ENCODE results near the gene MAP2K5.

The MAP2K5 gene

DNA sequence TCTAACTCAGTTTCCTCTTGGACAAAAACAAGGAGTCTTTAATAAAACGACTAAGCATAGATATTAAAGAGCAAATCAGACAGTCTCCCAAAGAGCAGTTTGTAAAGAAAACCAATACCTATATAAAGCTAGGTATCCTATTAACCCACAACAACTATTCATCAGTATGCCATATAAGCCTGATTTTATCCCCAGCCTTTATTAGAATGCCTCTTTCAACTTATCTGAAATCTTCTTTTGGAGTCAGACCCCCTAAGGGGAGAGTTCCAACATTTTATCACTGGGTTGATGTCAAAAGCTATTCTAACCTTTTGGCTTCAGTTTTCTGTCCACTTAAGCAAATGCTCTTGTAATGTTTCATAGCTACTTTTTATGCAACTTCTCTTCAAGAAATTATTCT, 17.8 kb downstream of the MAP2K5 start:
- DNase-seq: no peak

DNA sequence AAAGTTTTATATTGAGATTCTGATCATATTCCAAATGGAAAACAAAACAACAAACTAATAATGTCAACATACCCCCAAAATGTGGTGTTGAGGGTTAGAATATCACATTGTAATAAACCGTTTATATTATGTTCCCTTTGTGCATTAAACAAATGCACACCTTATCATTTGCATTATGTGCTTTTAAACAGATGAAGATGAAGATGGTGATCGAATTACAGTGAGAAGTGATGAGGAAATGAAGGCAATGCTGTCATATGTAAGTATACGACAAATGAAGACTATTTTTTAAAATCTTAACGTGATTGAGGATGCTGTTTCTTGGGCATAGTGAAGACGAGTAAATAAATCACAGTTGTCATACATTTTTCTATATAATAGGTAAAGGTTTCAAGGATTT, 20.6 kb downstream of the MAP2K5 start:
- DNase-seq: no peak

DNA sequence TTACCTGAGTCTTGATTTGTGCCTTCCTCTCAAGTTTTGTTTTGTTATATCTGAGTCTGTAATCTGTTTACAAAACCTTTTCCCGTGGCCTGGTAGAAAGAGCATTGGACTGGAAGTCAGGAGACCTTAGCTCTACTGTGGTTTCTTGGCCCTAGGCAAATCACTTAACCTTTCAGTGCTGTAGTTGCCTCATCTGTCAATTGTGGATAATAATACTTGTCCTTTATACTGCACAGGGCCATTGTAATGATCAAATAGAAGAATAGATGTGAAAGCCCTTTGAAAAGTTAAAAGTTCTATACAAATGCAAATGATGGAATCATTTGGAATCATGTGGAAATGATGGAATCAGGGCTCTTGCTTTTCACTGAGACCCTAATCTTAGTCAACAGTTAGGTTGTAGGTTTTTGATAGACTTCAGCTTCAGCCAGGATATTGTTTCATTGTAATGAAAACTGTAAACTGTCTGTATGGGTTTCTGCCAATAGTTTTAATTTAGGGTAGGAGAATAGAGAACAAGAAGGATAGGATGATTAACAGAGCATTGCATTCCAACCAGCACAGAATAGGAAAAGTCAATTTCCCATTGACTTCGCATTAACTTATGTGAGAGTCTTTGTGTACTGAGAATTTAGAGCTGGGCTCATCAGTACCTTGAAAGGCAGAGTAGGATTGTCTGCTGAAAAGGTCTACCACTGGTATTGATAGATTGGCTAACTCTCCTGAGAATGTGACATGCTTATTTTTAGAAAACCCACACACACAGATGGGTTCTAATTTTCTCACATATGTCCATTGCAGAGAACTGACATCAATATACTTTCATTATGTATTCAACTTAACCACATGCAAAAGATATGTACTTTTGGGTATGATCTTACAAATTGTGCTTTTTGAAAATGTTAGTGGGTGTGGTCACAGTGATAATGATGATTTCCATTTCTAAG, 21.8 kb downstream of the MAP2K5 start:
- DNase-seq: no peak

DNA sequence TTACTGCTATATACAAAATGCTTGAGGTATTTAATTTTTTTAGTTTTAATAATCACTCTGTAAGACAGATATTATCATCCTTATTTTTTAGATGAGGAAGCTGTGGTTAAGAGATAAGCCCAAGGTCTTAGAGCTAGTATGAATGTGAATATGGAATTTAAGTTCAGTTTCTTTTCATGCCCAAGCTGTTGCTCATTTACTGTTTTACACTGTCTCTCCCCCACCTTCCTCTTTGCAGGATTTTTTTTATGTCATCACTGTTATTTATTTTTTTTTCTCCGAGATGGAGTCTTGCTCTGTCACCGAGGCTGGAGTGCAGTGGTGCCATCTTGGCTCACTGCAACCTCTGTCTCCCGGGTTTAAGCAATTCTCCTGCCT, 22.5 kb downstream of the MAP2K5 start:
- no peak for DNase-seq

DNA sequence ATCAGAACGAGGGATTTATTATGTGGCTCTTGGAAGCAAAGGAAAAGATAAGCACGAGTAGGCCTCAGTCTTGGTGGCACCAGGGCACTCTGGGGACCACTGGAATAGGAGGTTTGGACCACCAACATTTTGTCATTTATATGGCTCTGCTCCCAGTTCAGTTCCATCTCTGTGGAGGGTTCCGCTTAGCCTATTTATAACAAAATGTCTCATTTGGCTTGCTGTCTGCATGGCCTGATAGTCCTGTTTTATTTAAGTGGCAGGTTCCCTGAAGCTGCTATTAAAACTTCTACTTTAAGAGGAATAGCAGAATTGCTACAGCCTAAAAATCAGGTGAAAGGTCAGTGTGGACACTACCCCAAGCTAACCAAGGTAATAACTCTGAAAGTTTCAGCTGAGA, 27.2 kb downstream of the MAP2K5 start:
- no peak for DNase-seq

DNA sequence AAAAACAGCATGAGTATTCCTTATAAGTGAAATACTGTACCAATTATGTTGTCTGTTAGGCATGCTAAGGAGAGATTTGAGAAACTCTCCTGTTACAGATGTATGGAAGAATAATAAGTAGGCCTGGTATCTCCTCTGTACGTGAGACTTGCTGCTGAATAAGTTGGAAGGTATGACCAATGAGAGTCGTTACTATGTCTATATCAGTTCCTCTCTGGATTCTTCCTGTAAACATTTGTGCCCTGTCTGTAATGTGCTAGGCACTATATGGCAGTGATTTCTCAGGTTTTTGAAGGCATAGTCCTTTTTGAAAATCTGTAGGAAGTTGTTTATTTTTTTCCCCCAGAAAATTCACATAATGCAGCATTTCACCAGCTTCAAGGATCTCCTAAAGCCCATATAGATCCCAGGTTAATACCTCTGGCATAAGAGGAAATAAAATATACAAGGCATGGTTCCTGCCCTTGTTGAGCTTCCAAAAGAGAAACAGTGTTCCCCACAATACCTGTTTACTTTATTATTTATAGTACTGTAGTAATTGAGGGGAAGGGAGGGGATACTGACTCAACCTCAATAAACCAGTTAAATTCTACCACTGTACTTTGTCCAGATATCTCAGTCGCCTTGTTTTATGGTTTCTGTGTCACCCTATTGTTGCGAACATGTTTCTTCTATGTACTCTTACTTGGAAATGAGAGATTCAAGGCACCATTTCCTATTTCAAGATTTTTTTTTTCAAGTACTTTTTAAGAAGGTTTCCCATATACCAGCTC, 28.6 kb downstream of the MAP2K5 start:
- DNase-seq: no peak

DNA sequence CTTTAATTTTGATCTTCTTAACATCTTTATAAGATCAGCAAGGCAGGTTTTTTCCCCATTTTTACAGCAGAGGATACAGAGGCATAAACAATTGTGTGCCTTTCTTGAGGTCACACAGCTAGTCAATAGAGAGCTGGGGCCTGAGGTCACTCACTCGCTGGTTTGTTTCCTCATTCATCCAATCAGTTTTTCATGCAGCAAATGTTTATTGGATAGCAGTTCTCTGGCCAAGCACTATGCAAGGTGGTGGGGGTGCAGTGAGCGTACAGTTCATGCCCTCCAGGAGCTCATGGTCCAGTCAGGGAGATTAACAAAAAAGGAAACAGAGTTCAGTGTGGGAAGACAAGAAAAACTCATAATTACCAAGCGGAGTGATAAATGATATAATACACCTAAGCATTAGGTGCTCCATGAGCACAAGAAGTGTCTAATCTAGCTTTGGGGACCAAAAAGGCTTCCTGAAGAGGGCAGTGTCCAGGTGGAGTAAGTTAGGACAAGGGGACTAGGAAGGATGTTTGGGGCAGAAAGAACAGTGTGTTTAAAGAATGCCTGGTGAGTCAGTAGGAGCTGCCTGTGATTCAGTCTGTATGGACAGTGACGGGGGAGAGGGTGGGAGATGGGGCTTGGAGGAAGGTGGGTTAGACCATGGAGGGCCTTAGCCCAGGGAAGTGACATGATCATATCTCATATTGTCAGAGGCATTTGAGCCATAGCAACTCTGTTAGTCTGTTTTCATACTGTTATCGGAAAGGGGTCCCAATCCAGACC, 29.3 kb downstream of the MAP2K5 start:
- no peak for DNase-seq

DNA sequence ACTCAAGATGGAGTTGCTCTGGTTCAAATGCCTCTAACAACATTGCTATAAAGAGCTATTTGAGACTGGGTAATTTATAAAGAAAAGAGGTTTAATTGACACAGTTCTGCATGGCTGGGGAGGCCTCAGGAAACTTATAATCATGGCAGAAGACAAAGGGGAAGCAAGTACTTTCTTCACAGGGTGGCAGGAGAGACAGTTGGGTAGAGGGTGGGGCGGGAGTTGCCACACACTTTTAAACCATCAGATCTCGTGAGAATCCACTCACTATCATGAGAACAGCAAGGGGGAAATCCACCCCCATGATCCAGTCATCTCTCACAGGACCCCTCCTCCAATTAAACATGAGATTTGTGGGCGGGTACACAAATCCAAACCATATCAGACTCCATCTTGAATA, 30.7 kb downstream of the MAP2K5 start:
- DNase-seq: no peak

DNA sequence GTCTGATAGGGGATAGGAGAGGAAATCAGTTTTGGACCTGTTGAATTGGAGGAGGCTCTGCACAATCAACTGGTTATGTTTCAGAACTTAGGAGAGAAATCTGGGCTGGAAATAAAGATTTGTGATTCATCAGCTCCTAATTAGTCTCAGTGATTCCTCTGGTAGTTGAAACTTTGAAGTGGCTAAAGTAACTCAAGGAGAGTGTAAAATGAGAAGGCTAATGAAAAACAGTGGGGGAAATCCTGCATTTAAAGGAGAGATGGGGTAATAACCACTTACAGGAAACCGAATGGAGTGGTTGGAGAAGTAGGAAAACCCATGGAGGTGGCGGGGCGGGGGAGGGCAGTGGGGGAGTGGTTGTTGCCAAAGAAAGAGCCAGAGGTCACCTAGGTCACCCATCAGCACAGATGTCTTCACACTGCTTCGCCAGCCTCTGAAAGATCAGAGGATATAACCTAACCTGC, 32.6 kb downstream of the MAP2K5 start:
- DNase-seq: no peak

DNA sequence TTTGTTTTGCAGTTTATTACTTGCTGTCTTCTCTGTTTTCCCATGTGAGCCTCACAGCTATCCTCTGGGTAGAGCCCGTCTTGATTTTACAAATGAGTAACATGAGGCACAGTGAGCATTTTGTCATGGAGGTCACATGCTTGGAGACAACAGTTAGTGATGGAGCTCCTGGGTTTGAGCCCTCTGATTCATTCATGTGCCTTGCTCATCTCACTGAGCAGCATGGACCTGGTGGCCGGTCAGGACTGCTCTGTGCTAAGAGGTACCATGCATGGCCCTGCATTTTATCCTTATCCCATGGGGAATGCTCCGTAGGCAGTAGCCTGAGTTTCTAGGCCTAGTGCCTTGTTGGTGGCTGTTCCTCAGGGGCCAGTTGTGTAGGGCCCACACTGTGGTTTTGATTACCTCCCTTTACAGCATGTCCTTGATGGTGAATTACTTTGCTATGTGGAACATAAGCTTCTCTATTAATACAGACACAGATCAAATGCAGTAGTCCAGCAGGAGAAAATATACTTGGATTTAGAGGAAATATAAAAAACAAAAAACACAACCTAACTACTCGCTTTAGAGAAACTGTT, 35.6 kb downstream of the MAP2K5 start:
- no peak for DNase-seq

DNA sequence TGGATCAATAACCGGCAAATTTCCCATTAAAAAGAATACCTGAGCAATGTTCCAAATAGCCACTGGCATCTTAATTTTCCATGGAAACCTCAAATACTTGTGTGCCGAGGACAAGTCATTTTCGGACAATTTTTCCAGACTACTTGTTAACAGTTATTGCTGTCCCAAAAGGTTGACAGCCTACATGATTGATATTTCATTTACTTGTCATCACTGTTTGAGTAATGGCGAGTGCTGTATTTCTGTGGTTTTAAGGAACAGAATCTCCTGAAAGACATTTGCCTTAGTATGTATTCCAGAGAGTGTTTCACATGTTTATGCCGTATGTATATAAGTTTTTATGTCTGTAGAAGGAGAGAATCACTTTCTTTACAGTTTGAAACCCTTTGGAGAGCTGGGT, 36.7 kb downstream of the MAP2K5 start:
- DNase-seq: no peak

DNA sequence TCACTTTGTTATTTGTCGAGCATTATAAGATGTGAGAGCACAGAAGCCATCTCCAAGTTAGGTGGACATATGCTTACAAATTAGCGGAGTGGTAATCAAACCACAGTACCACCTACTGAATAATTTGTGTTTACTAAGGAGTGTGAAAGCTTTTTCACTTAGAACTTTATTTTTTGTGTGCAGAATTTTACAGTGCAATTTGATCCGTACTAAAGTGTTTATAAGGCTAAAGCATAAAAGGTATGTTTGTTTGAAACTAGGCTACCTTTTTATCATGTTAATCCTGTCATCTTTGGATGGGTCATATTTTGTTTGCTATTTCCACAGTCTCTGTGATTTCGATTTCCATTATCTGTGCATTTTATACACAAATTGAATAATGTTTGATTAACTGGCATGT, 37.5 kb downstream of the MAP2K5 start:
- DNase-seq: no peak

DNA sequence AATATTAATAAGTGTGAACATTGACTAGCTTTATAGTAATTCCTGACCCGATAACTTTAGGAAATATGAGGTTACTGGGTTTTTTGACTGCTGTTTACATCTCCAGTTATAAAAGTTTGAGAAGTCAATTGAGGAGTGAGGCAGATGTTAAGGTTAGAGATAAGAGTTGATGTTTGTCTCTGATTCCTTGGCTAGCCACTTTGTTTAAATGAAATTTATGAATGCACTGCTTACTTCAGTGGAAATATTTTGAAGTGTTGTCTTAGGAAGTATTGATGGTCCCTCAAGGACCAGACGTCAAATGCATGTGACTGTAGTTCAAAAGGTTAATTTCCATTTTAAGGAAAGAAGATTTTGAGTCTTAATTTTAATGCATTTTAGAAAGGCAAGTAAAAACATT, 41.7 kb downstream of the MAP2K5 start:
- DNase-seq: no peak

DNA sequence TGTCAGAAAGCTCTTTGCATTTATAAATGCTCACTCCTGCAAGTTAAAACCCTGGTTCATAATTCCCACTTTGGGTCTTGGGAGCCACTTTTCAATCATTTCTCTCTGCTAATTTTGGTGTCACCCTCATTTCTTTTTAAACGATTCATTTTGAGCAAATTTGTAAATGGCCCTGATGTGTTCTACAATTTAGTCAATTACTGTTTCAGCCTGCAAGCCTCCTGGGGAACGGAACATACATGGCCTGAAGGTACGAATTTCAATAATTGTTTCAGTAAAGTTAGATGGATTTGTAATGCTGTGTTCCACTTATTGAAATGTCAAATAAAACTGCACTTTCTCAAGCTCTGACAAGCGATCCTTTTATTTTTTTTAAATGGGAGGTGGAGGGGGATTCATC, 43.2 kb downstream of the MAP2K5 start:
- no peak for DNase-seq

DNA sequence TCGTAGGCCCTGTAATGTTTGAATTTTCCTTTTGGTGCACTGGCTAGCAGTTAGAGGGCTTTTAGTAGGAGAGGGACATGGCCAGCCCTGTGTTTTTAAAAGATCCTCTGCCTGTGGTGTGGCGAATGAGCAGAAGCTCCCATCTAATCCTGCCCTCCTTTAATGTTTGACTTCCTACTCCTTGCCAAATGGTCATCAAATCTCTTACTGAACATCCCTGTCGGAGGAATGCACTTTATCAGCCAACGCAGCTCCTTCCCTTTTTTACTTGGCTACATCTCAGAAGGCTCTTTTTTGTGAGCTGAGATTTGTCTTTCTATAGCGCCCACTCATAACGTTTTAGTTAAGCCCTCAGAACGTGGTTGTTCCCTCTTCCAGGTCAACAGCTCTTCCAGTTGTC, 44.8 kb downstream of the MAP2K5 start:
- no peak for DNase-seq

DNA sequence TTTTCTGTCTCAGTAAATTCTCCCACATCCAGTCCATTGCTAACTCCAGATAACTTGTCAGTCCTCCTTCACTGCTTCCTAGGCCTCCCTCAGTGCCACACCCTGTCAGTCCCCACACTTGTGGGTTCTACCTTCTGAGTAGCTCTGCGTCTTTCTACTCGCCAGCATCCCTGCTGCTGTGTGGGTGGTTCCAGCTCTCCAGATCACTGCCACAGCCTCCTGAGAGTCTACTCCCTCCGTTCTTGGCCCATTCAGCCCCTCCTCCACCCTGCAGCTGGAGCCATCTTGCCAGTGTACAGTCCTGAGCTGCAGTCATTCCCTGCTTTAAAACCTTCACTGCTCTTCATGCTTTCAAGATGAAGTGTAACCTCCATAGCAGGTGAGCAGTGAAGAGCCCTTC, 45.3 kb downstream of the MAP2K5 start:
- DNase-seq: no peak

DNA sequence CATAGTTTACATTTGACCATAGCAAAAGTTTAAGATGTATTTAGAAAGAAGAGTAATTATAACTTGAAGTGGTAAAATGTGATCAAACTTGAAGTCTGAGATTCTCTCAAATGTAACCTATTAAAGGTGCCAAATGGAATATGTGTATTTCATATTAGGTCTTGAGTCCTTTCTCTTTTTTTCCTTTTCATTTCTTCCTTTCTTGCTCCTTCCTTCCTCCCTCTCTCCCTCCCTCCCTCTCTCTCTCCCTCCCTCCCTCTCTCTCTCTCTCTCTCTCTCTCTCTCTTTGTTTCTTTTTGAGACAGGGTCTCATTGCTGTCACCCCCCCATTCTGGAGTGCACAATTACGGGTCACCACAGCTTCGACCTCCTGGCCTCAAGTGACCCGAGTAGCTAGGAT, 47.7 kb downstream of the MAP2K5 start:
- no peak for DNase-seq

DNA sequence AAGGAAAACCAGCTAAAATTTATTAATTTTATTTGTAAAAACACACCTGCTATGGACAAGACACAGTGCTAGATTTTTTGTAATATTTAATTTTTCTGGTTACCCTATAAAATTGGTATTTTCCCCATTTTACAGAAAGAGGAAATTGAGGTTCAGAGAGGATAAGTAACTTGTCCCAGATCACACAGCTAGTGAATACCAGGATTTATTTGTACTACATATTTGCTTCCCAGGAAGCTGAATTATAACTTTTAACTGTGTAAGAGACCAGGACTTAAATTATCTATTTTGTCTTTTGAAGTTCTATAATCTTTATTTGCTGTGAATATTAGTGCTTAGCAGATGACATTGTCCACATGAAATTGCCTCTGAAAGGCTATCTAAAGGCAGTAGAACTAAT, 49.7 kb downstream of the MAP2K5 start:
- no peak for DNase-seq

DNA sequence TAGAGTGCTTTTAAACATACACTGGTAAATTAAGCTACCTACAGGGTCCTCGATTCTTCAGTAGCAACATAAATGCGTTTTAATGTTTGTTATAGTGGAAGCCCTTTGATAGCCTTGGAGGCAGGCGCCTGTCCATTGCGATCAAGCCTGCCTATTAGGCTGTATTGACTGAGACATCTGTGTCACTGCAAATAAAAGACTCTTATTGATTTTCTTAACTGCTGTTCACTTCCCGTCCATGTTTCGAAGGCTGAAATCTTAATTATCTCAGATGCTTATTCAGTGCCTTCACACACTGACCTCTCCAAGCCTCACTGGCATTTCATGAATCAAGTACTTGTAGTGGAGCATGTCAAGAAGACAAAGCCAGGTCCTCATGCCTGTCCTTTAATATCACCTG, 51.1 kb downstream of the MAP2K5 start:
- DNase-seq: no peak

DNA sequence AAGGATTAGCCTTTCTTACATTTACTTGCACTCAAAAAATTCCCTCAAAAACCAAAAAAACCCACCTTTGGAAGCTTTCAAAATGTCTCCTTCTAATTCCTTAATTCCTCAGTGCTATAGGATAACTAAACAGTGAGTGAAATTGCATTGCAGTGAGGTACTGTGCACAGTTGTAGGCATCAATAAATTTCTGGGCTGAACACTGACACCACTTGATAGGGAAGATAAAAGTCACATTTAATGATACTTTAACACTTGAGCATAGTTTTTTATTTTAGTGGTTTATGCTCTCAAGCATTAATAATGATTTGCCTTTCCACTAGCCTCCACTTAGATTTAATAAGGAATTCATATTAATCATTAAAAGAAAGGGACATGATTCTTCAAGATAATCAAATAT, 52.3 kb downstream of the MAP2K5 start:
- no peak for DNase-seq

DNA sequence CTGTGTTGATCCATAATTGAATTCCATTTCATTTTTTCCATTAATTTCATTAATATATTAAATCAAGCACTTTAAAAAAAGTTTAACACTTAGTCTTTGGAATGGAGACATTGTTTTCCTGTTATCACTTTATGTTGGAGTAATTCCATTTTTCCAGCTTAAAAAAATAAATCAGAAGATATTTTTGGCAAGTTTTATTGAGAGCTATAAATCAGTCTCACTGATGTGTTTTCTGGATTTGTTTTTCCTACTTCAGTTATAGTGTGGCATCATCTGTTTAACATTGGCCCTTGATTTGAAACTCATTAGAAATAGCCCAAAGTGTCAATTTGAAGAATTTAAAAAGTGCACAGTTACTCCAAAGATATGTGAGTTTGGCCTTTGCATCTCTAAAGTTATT, 53.1 kb downstream of the MAP2K5 start:
- DNase-seq: no peak

DNA sequence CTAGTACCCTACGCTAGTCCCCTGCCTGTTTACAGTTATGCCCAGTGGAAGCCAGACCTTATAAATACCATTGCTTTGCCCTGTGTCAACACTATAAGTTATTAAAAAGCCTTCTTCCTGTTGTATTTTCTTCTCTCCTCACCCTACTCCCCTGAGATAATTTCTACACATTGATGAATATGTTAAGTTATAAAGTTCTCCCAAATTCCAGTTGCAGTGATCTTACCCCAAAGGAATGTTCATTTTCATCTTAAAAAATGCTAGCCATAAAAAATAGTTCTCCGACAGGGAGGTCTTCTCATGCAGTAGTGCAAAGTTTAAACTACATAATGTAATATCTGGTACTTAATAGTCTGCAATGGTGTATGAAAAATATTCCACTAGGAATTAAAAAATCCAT, 58.6 kb downstream of the MAP2K5 start:
- DNase-seq: no peak

DNA sequence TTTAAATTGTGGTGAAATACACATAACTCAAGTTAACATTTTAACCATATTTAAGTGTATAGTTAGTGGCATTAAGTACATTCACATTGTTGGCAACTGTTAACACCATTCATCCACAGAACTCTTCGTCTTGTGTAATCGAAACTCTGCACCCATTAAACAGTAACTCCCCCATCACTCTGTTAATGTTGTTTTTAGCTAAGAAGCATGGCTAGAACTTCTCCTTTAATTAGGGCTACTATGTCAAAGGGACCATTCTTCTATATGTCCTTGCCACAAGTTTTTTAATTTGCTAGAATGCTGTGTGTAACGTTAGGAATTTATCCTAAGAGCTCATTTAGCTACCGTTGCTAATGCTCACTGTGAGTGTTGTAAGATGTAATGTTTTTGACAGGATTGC, 60.6 kb downstream of the MAP2K5 start:
- DNase-seq: no peak
